HEK293T (cell line): Measurements from ENCODE around the gene AKNA.

ENCODE experiments used
- BHLHE40 ChIP-seq: fragments of 450-650 bp; IDR thresholded peaks from 2 replicates; pipeline ENCODE4 v1.6.1; 2016; ENCODE audit warnings: mild to moderate bottlenecking, moderate library complexity, borderline replicate concordance
- FOXA1 ChIP-seq: fragments of 450-650 bp; IDR thresholded peaks from 2 replicates; pipeline ENCODE4 v1.6.1; 2016; ENCODE audit warnings: mild to moderate bottlenecking
- FOXK2 ChIP-seq: fragments of 450-650 bp; IDR thresholded peaks from 2 replicates; pipeline ENCODE4 v1.6.1; 2016; ENCODE audit warnings: mild to moderate bottlenecking
- FOXM1 ChIP-seq: fragments of 450-650 bp; IDR thresholded peaks from 2 replicates; pipeline ENCODE4 v1.6.1; 2017; ENCODE audit warnings: mild to moderate bottlenecking, borderline replicate concordance
- HDGF ChIP-seq: fragments of 450-650 bp; IDR thresholded peaks from 2 replicates; pipeline ENCODE4 v1.6.1; 2017; ENCODE audit warnings: antibody characterized with exemption, borderline replicate concordance
- L3MBTL2 ChIP-seq: fragments of 450-650 bp; conservative IDR thresholded peaks from 2 replicates; pipeline ENCODE4 v1.6.1; 2016; ENCODE audit warnings: mild to moderate bottlenecking
- LEF1 ChIP-seq: fragments of 450-650 bp; IDR thresholded peaks from 2 replicates; pipeline ENCODE4 v1.6.1; 2017; ENCODE audit warnings: mild to moderate bottlenecking, borderline replicate concordance
- NFRKB ChIP-seq: fragments of 450-650 bp; IDR thresholded peaks from 2 replicates; pipeline ENCODE4 v1.6.1; 2016; ENCODE audit warnings: mild to moderate bottlenecking, moderate library complexity
- SP1 ChIP-seq: fragments of 450-650 bp; IDR thresholded peaks from 2 replicates; pipeline ENCODE4 v1.6.1; 2017
- SUZ12 ChIP-seq: fragments of 450-650 bp; IDR thresholded peaks from 2 replicates; pipeline ENCODE4 v1.6.1; 2016; ENCODE audit warnings: mild to moderate bottlenecking

GRCh38 chr9:114421147-114421546 lies 33.4 kb upstream of the AKNA start:
- TF ChIP-seq SP1, result no peak
- TF ChIP-seq FOXK2, result no peak
- TF ChIP-seq SUZ12, result no peak
- no peak for TF ChIP-seq BHLHE40
- no peak for TF ChIP-seq FOXA1
- no peak for TF ChIP-seq L3MBTL2
- TF ChIP-seq HDGF, result no peak
- TF ChIP-seq NFRKB, result no peak
- no peak for TF ChIP-seq LEF1
- TF ChIP-seq FOXM1, result no peak
